HuH-7 (cell line): ENCODE results near the gene RPUSD1.

Source experiments
- DNase-seq: peaks from one replicate; pipeline ENCODE4 v3.0.0; 2011; ENCODE audit warnings: low spot score

Gene RPUSD1

DNA sequence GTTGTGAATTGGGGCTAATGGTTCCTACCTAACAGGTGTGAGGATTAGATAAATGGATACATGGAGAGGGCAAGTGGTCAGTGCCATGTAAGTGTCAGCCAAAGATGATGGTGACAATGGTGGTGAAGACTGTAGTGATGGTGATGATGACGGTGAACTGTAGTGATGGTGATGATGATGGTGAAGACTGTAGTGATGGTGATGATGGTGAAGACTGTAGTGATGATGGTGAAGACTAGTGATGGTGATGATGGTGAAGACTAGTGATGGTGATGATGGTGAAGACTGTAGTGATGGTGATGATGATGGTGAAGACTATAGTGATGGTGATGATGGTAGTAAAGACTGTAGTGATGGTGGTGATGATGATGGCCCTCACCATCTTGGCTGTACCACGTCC, 30.4 kb upstream of the RPUSD1 start:
- DNase-seq, result no peak

DNA sequence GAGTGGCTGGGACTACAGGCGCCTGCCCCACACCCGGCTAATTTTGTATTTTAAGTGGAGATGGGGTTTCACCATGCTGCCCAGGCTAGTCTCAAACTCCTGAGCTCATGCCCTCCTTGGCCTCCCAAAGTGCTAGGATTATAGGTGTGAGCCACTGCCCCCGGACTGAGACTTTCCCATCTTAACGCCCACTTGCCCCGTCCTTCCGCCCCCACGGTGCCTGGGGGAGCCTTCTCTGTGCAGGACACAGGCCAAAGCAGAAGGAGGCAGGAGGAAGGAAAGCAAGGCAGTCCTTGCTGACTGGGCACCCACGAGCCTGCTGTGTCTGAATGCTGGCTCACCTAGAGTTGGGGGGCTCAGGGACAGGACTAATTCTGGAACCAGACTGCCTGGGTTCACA, 30.0 kb upstream of the RPUSD1 start:
- DNase-seq, result no peak

DNA sequence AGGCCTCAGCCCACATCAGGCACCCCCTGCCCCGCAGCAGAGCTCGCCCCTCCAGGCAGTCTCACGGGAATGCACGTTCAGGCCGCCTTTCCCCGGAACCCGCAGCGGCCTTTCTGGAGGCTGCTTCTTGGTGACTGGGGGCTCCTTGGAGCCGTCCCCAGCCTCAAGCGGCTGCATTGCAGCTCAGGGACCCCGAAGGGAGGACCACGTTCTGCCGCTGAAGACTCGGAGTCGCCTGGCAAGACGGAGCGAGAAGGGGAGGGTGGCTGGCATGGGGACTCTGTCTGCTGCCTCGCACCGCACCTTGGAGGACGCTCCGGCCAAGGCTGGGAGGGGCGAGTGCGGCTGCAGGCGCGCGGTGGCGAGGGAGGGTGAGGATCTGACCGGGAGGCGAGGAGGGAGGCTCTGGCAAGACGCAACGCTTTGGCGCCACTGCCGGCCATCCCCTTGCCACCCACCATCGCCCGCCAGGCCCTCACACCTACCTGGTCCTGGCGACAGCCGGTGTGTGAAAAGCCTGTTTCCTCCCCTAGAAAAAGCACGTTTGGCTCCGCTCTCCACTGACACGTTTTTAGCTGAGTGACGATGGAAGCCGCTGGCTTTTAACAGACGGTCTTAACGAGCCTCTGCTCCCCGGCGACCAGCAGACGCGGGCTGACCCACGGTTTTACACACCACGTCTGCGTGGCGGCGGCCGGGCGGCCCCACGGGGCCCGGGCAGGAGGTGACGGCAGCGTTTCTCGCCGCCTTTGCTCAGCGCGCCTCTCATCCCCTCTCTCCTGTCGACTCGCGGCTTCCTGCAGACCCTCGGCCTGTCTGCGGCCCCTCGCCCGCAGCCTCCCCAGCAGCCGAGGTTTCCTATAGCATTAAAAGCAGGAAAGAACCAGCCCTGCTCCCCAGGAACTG, 29.1 kb upstream of the RPUSD1 start:
- no peak for DNase-seq

DNA sequence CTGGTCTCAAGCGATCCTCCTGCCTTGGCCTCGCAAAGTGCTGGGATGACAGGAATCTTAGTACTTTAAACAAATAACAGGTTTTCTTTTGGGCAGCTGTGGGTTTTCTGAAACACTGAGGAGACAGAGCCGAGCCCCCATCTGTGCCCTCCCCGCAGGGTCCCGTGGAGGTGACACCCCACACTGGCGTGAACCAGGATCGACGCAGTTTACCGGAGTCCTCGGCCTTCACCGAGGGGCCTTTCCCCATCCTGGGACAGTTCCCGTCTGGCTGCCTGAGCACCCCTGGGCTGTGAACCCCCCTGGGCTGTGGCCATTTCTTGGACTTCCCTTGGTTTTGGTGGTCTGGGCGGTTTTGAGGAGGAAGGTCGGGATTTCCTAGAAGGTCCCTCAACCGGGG, 27.7 kb upstream of the RPUSD1 start:
- no peak for DNase-seq

DNA sequence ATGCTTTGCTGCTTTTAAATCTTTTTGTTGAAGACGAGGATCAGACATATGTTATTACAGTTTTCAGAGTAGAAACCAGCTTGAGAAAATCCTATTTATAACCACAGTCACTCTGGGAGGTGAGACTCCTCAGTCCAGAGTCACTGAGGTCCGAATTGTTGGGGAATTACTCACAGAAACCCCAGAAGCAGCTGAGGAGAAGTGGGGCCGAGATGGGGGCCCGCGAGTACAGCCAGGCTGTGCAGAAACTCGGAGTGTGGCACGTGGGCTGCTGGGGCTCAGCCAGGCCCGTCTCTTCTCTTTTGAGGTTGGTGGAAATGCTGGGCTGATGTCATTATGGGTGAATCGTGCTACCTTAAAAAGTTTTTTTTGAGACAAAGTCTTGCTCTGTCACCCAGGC, 26.8 kb upstream of the RPUSD1 start:
- no peak for DNase-seq

DNA sequence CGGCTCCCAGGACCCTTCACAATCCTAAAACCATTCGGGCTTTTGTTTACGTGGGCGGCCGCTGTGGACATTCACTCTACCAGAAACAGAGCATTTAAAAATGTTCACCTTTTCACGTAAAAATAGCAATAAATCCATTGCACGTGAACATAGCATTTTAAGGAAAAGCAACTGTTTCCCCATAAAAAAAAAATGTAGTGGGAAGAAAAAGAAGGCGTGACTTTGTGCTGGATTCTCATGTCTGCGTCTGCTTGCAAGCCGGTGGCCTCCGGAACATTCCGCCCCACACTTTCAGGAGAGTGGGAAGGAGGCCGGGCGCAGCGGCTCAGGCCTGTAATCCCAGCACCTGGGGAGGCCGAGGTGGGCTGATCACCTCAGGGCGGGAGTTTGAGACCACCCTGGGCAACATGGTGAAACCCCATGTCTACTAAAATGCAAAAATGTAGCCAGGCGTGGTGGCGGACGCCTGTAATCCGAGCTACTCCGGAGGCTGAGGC, 25.8 kb upstream of the RPUSD1 start:
- no peak for DNase-seq

DNA sequence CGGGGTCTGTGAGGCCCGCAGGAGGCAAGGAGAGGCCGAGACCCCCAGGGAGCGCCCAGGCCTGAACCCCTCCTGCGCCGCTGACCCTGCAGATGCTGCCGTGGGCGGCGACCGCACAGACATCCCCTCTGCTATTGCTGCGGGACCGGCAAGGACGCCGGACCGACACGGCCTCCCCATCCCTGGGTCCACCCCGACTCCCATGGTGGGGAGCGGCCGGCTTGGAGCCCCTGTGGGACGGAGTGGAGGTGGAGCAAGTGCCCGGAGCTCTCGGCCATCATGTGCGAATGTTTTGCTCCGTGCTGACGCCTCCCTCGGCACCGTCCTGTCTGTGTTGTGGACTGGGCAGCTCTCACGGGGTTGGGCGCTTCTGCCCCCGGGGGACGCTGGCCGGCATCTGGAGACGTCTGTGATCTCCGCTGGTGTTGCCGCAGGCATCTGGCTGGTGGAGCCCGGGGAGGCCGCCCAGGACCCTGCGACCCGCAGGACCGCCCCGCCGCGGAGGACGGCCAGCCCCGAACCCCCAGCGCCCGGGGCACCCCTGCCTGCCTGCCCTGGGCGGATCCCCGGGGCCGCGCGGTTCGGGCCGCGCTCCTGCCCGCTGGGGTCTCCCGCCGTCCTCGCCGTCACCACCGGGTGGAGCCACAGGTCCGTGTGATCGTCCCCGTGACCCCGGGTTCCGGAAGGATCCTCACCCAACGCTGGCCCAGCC, 25.2 kb upstream of the RPUSD1 start:
- DNase-seq, result peak; percentile 75

DNA sequence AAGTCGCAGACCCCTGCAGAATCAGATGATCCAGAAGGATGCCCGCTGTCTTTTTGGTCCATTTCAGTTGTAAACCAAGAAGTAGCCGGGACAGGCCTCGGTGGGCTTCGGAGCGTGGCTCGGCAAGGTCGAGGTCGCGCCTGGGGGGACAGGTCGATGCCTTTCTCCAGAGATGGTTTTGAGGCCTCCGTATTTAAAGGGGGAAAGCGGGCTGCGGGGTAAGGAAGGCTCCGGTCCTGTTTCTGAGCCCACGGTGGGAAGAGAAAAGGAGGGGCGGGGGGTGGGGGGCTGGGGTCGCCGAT, 19.9 kb upstream of the RPUSD1 start:
- DNase-seq, result no peak

DNA sequence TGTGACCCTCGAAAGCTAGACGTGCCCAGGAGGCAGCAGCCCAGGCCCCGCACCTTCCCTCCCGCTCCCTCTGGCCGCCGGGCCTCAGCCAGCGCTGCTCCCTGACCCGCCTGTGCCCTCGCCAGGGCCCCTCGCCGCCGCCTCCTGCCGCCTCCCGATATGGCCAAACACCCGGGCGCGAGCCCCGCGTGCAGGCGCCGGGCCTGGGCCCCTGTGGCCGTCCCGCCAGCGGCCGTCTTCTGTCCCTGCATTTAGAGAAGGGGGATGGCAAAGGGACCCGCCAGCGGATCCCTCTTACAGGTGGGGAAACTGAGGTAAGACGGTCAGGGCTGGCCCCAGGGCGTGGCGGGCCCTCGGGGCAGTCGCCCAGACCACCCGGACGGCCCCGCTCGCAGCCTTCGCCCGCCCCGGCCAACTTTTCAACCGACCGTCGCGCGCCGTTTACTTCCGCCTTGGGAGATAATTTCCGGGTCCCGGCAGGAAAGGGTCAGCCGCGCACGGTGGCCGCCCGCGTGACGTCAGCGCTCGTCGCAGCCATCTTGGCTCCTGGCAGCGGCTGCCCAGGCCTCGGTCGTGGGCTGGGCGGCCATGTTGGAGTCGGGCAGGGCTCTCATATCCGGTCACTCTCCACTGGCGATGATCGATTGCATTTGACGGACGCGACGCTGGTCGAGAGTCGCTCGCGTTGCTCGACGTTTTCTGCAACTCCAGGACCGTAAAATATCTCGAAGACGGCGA, 19.3 kb upstream of the RPUSD1 start:
- peak; percentile 66 for DNase-seq

DNA sequence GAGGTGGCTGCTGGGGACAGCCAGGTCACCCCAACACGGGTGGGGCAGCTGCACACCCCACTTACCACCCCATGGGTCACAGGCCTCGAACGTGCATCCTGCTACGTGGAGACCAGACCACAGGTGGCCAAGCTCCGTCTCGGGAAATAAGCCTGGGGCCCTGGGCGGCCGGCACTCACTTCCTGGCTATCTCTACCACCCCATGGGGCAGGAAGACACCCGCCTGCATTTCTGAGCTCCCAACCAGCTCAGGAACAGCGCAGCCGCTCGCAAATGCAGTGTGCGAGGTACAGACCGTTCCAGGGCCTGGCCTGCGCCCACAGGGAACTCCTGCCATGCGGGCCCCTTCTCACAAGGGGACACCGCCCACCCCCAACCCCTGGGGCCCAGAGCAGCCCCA, 17.3 kb upstream of the RPUSD1 start:
- DNase-seq, result no peak

DNA sequence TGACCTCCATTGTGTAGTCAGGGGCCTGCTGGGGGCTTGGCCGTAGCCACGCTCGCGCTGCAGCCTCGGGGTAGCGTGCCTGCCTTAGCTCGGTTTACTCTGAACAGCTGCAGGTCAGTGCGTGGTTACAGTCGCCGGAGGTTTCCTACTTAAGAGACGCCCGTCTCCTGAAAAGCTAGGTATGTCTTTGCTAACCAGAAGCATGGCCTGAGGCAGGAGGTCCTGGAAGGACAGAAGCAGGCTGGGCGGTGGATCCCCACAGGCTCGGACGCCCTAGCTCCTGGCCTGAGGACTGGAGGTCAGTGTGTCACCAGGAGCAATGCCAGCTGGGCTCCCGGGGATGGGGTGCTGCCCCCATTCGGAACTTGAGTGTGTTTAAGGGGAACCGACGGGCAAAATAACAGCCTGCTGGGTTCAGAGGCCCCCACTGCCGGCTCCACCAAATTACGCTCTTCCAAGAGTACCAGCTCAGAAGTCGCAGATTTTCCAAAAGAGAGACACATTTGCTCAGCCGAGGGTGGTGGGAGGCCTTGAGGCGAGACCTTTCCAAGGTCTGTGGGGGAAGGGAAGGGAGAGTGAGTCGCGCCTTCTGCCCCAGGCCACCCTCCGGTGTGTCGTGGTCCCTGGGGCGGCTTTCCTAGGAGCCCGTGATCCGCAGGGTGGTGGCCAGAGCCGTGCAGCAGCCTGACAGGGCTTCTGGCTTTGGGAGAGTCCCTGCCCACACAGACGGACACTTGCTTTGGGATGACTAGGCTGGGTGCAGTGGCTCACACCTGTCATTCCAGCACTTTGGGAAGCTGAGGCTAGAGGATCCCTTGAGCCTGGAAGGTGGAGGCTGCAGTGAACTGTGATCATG, 16.2 kb upstream of the RPUSD1 start:
- DNase-seq, result no peak

DNA sequence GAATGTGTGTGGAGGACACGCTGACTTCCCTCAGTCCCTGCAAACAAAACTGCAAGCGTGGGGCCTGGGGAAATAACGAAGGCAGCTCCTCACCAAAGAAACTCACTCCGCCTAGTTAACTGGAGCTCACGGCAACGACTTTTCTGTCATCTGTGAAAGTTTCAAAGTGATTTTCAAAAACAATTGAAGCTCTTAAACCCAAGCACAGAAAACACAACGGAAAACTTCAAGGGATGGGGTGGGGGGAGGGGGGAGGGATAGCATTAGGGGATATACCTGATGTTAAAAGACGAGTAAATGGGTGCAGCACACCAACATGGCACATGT, 15.5 kb upstream of the RPUSD1 start:
- DNase-seq, result no peak

DNA sequence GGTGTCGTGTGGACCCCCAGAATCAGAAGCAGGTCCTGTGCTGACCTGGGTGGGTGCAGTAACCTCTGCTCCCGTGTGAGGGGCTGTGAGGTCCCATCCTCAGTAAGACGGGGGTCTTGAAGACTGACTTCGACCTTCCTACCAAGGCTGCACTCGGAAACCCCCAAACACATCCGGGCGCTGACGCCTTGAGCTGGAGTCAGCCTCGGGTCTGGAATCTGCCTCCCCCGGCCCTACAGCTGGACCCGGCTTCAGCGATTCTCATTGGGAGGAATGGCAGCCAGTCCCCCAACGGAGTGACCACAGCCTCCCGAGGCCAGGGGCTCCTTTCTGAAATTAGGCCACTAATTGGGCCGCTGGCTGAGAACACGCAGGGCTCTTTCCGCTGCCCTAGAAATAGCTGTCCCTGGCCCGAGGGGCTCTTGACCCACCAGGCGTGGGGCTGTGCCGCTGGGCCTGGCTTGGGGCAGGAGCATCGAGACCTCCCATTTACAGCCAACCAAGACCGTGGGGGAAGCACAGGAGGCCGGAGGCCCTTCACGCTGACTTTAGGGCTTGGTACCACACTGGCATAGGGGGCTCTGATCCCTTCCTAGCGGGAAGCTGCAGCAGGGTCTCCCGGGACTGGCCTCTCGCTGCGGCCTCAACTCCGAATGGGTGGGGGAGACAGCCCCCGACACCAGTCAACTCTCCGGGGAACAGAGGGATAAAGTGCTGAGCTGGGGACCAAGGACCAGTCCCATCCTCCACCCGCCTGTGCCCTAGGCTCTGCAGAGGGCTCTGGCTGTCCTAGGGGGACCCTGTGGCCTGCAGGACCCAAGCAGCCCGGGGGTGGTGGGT, 15.0 kb upstream of the RPUSD1 start:
- no peak for DNase-seq

DNA sequence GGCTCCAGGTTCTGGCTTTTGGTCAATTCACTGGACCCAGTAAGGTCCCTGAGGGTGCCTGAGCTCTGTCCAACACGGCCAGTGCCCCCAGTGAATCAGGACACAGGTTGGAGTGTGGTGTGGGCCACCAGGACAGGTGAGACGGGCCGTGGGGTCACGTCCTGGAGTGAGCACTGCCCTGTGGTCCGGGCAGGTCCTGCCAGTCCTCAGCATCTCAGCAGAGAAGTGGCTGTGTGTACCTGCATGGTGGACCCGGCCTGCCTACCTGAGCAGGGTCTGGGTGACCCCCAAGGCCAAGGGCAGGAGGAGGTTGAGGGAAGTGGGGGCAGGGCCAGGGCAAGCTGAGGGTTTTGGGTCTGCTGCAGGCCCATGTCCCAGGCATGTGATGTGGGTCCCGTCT, 14.3 kb upstream of the RPUSD1 start:
- DNase-seq, result no peak

DNA sequence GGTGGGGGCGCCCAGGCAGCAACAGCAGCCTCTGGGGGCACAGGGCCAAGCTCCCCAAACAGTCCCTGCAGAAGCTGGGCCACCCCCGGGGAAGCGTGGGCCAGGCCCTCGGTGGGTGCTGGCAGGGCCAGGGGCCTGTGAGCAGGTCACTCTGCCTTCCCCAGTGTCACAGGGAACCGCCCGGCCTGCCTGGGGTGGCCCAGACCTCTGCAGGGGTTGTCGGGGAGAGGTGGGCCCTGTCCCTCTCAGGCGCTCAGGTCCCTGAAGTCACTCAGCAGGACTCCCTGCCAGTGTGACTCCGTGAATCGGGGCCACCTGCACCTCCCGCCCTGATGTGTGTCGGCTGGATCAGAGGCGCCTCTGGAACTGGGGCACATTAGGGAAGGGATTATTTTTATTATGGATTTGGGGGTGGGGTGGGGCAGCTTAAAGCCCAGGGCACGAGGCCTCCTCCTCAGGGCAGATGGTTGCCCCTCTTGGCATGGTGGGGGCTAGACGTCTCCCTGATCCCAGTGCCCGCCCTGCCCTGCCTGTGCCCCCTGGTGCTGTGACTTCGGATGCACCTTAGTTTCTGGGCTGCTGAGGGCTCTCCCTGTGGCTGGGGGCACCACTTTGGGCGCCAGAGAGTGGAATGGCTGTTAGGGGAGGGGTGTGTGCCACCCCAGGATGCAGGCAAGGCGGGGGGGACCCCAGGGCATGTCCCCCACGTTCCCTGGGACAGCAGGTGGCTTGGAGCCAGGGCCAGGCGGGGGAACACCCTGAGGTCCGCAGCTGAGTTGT, 13.6 kb upstream of the RPUSD1 start:
- no peak for DNase-seq

DNA sequence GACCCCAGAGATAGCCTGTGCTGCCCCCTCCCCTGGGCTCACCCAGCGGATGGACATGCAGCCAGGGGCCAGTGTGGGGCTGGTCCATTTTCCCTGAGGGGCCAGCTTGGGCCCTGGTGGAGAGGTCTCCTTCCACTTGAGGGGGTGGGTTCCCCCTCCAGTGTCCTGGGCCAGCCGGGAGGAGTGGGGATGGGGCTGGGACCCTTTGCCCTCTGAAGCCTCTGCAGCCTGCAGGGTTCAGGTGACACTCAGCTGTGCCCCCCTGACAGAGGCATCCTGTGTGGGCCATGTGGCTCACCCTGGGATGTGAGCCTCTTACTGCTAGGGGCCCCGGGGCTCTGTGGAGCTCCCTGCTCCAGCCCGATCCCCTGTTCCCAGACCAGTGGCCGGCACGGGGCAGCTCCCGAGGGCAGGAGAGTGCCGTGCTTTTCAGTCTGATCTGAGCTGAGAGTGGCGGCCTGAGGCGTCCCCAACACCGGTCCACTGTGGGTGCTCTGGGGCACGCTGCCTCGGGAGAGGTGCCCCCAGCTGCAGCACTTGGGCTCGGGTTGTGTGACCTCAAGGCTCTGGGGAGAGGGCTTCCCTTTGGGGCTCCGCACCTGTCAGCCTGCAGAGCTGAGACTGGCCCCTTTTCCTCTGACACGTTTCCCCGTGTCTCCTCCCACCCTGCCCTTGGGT, 12.8 kb upstream of the RPUSD1 start:
- no peak for DNase-seq

DNA sequence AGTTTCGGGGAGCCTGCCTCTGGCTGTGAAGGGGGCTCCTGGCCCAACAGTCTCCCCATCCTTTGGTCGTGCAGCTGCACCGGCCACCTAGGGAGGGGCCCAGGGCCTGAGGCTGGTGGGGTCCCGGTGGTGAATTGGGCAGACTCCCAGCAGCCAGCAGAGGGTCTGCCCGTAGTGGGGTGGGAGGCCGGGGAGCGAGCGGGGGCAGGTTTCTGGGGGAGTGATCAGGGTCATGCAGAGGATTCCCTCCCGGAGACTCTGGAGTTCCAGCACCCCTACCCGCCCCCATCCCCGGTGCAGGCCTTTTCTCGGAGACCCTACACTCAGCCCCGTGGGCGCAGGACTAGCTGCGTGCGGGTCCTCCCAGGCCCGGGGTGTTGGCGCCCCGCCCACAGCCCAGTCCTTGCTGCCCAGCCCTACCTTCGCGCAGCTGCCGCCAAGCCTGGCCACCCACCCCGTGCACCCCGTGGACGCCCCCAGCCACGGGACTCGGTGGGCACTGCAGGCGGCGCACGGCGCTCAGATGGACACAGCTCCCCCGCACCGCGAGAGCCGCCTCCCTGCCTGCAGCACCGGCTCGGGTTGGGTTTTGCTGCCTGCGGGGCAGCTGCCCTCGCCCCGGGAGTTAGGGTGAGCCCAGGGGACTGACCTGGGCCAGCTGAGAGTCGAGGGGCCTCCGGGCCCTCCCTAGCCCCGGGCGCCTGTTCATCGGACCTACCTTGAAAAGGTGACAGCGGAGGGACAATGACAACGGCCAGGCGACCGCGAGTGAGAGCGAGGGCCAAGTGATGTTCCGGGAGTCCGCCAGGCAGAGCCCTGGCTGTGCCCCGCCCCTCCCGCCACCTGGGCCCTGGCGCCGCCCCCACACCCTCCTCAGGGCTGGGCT, 12.0 kb upstream of the RPUSD1 start, which contains the start of gene GNG13:
TSS of gene GNG13 (minus strand) at position 787 of the 886 bp plus-strand sequence. CDS start 1,657 bp downstream, outside the sequence.
- no peak for DNase-seq

DNA sequence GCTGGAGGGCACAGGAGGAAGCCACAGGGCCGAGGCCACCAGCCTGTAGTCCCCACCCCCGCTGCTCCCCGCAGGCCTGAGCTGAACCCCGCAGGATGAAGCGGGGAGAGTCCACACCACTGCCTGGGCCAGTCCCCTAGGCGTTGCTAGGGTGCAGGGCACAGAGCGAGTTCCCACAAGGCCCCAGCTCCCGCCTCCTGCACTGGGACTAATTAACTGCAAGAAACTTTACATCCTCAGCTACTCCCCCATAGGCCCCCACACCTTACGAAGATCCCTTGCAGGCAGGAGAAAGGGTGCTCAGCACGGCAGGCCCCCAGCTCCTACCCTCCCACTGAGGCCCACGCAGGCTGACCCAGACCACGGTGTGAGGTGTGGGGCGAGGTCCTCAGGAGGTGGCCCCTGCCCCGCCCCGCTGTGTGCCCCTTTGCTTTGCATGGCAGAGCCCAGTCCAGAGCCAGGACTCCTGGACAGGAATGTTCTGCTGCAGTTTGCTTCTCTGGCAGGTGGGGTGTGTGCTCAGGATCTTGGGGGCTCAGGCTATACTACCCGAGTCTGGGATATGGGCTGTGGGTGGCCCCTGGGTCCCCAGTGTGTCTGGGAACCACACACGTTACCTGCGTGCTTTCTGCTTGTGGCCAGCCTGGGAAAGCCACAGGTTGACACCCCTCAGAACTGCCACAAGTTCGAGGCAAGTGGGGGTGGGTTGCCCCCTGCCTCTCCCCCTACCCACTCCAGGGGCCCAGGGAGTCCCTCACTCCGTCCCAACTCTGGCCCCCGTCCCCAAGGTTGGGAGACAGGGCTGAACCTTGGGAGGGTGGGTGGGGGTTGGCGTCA, 11.1 kb upstream of the RPUSD1 start:
- DNase-seq, result no peak
